Activated effector memory CD4-positive, alpha-beta T cell treated with Interleukin-2 at 50 U/mL for 16 hours (primary cell): ENCODE results near the gene LXN.

Experiments
- DNase-seq: peaks from one replicate; pipeline ENCODE4 v3.0.0-alpha.2; 2020

LXN gene

GRCh38 chr3:158668506-158668905, 3.9 kb downstream of the LXN start:
- no peak for DNase-seq

GRCh38 chr3:158666416-158666815, 6.0 kb downstream of the LXN start:
- DNase-seq: no peak

- no peak for DNase-seq
Measured at GRCh38 chr3:158663832-158664231, 8.6 kb downstream of the LXN start.

- DNase-seq: no peak
Measured at GRCh38 chr3:158663246-158663645, 9.2 kb downstream of the LXN start.

GRCh38 chr3:158660711-158661110, 11.7 kb downstream of the LXN start:
- no peak for DNase-seq

GRCh38 chr3:158659454-158660237, 12.8 kb downstream of the LXN start:
- DNase-seq: peak; percentile 12

- no peak for DNase-seq
Measured at GRCh38 chr3:158658889-158659288, 13.6 kb downstream of the LXN start.

- no peak for DNase-seq
Measured at GRCh38 chr3:158652463-158652862, 20.0 kb downstream of the LXN start.

- DNase-seq: no peak
Measured at GRCh38 chr3:158651192-158651591, 21.3 kb downstream of the LXN start.

- DNase-seq: no peak
Measured at GRCh38 chr3:158649791-158650190, 22.7 kb downstream of the LXN start.

- DNase-seq: peak; percentile 81
Measured at GRCh38 chr3:158644345-158644908, 28.0 kb downstream of the LXN start, which contains the start of gene GFM1. Gene GFM1 (plus strand): TSS chr3:158644527. CDS start chr3:158644635, 108 bp downstream.

GRCh38 chr3:158642474-158643210, 29.8 kb downstream of the LXN start:
- no peak for DNase-seq

- DNase-seq: no peak
Measured at GRCh38 chr3:158642005-158642404, 30.4 kb downstream of the LXN start.

- no peak for DNase-seq
Measured at GRCh38 chr3:158640646-158641045, 31.8 kb downstream of the LXN start.

- DNase-seq: no peak
Measured at GRCh38 chr3:158631981-158632380, 40.5 kb downstream of the LXN start.

- DNase-seq: no peak
Measured at GRCh38 chr3:158625881-158626280, 46.6 kb downstream of the LXN start.

- no peak for DNase-seq
Measured at GRCh38 chr3:158617982-158618875, 54.2 kb downstream of the LXN start.
